OCI-LY1 (cell line): ENCODE measurements around the gene OR10H1.

Source experiments
- H2AFZ ChIP-seq: fragments of 200-600 bp; sonication (generic), shearing (Covaris generic); 2 replicates; pipeline ENCODE4 v1.6.0; 2014; ENCODE audit warnings: antibody characterized with exemption, mild to moderate bottlenecking, low read length
- H3F3A ChIP-seq: fragments of 200-600 bp; sonication (generic), shearing (Covaris generic); 2 replicates; pipeline ENCODE4 v1.6.0; 2014; ENCODE audit warnings: mild to moderate bottlenecking, antibody characterized with exemption, low read length, moderate library complexity; ENCODE audit not compliant: insufficient read depth
- H3K27ac ChIP-seq: fragments of 200-600 bp; sonication (generic); 2 replicates; pipeline ENCODE4 v1.5.1; 2014; ENCODE audit warnings: low read length, mixed run types, mild to moderate bottlenecking, low read depth; ENCODE audit not compliant: poor library complexity, severe bottlenecking
- H3K27me3 ChIP-seq: fragments of 200-600 bp; sonication (generic); 2 replicates; pipeline ENCODE4 v1.6.0; 2014; ENCODE audit warnings: antibody characterized with exemption, mild to moderate bottlenecking, low read length, moderate library complexity; ENCODE audit not compliant: insufficient read depth
- H3K36me3 ChIP-seq: fragments of 200-600 bp; sonication (generic); 2 replicates; pipeline ENCODE4 v1.6.1; 2014; ENCODE audit warnings: mild to moderate bottlenecking, antibody characterized with exemption, low read length, moderate library complexity, mixed read lengths; ENCODE audit not compliant: insufficient read depth
- H3K4me1 ChIP-seq: fragments of 200-600 bp; sonication (generic); 2 replicates; pipeline ENCODE4 v1.5.1; 2014; ENCODE audit warnings: mild to moderate bottlenecking, low read length, moderate library complexity; ENCODE audit not compliant: insufficient read depth, severe bottlenecking
- H3K4me2 ChIP-seq: fragments of 200-600 bp; sonication (generic), shearing (Covaris generic); 2 replicates; pipeline ENCODE4 v1.6.1; 2014; ENCODE audit warnings: low read length
- H3K4me3 ChIP-seq: fragments of 200-600 bp; sonication (generic); 2 replicates; pipeline ENCODE4 v1.5.1; 2014; ENCODE audit warnings: low read length, low read depth, mild to moderate bottlenecking, mixed read lengths; ENCODE audit not compliant: poor library complexity, severe bottlenecking
- H3K79me2 ChIP-seq: fragments of 200-600 bp; shearing (Covaris generic); 2 replicates; pipeline ENCODE4 v1.6.1; 2016; ENCODE audit warnings: mixed run types, low read length, mixed read lengths; ENCODE audit not compliant: insufficient read depth
- H3K9ac ChIP-seq: fragments of 200-600 bp; sonication (generic), shearing (Covaris generic); 2 replicates; pipeline ENCODE4 v1.6.1; 2014; ENCODE audit warnings: mild to moderate bottlenecking, low read length, mixed read lengths
- H3K9me2 ChIP-seq: fragments of 200-600 bp; sonication (generic), shearing (Covaris generic); 2 replicates; pipeline ENCODE4 v1.6.1; 2014; ENCODE audit warnings: low read depth, mild to moderate bottlenecking, low read length, mixed read lengths
- H3K9me3 ChIP-seq: fragments of 200-600 bp; shearing (Covaris generic); 2 replicates; pipeline ENCODE4 v1.6.1; 2014; ENCODE audit warnings: low read length, mixed read lengths
- H4K20me1 ChIP-seq: fragments of 200-600 bp; sonication (generic), shearing (Covaris generic); 2 replicates; pipeline ENCODE4 v1.6.0; 2016; ENCODE audit warnings: mild to moderate bottlenecking, low read length; ENCODE audit not compliant: insufficient read depth
- CTCF ChIP-seq: fragments of 200-600 bp; sonication (generic), shearing (Covaris generic); IDR thresholded peaks from 2 replicates; pipeline ENCODE4 v1.5.1; 2017; ENCODE audit warnings: mild to moderate bottlenecking, antibody characterized with exemption, low read length, moderate library complexity, mixed read lengths
- EZH2 ChIP-seq: fragments of 200-600 bp; sonication (generic), shearing (Covaris generic); IDR thresholded peaks from 2 replicates; pipeline ENCODE4 v1.8.0; 2017; ENCODE audit warnings: borderline replicate concordance, mixed run types, mild to moderate bottlenecking, antibody characterized with exemption, low read length, moderate library complexity, mixed read lengths

Gene OR10H1

DNA sequence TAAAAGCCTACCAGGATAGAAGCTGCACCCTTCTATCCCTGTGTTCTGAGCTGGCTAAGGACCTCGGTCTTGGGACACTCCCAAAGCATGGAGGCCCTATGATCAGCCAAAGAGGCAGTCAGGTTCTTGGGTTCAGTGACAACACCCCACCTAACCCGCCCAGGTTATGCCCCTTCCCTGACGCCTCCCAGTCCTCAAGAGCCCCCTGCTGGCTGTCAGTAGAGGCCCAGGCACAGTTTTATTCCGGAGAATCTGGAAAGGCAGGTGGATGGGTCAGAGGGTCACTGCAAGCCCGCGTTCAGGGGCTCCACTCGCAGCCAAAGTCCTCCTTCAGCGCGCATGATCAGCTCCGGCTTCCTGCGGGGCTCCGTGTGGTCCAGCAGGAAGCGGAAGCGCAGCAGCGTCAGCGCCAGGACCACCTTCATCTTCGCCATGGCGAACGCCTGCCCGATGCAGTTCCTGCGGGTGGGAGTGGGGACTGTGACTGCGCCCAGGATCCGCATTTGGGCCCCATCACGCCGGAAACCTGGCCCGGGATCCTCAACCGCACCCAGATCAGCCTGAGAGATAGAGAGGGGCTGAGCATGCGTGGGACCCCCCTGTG is 55.4 kb downstream of the OR10H1 start:
- TF ChIP-seq CTCF (peak; percentile 41; the same call in 1 of the 2 replicates), EZH2 (no peak)
- H3K79me2 ChIP-seq, result no peaks in the 10 kb centered on the region
- no peaks in the 10 kb centered on the region for H3K4me1 ChIP-seq
- H3K9ac ChIP-seq, result no peak overlapping the region
- no peaks in the 10 kb centered on the region for H3K36me3 ChIP-seq
- no peaks in the 10 kb centered on the region for H3F3A ChIP-seq
- H2AFZ ChIP-seq, result no peak overlapping the region
- no peak overlapping the region for H3K4me2 ChIP-seq
- no peak overlapping the region for H3K4me3 ChIP-seq
- no peak overlapping the region for H3K27ac ChIP-seq
- no peaks in the 10 kb centered on the region; the same call in 1 of the 2 replicates for H3K27me3 ChIP-seq
- no peaks in the 10 kb centered on the region for H4K20me1 ChIP-seq
- no peaks in the 10 kb centered on the region for H3K9me3 ChIP-seq
- H3K9me2 ChIP-seq, result no peaks in the 10 kb centered on the region

DNA sequence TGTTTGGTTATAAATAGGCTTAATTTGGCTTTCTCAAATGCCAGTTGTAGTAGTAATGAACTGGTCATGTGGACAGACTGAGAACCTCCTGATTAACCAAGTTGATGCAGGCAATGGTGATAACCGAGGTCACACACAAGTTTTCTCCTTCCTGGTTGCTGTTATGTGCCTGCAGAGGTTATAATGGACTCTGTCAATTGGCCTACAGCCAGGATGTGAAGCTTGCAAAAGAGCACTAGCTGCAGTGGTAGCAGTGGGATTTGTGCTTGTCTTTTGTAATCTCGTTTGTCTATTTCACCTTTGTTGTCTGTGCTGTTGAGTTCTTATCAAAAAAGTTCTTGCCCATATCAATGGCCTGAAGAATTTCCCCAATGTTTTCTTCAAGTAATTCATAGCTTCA is 57.1 kb downstream of the OR10H1 start:
- Histone ChIP-seq H3K9me2 (no peaks in the 10 kb centered on the region), H3K9ac (no peak overlapping the region), H3K9me3 (no peaks in the 10 kb centered on the region), H3F3A (no peaks in the 10 kb centered on the region), H3K36me3 (no peaks in the 10 kb centered on the region), H3K79me2 (no peaks in the 10 kb centered on the region), H3K27ac (no peak overlapping the region), H3K4me2 (no peak overlapping the region), H4K20me1 (no peaks in the 10 kb centered on the region), H2AFZ (no peak overlapping the region), H3K4me1 (no peaks in the 10 kb centered on the region), H3K27me3 (no peaks in the 10 kb centered on the region; the same call in 1 of the 2 replicates), H3K4me3 (no peak overlapping the region)
- TF ChIP-seq EZH2, result no peak
- no peak for TF ChIP-seq CTCF
